ENCODE measurements around the gene SREK1IP1. TPM values are rescaled to one million over a fixed set of nuclear protein-coding genes. Genes with fewer than 3 reads are reported as not detected.

The SREK1IP1 gene
- total RNA-seq, 1 experiment from 2014 or later, result 3.0 TPM

GRCh38 chr5:64806537-64806936 lies 38.0 kb upstream of the SREK1IP1 start:
- Histone ChIP-seq H3K79me2 (ENCODE audit: low read length) (no peaks in the 10 kb centered on the region), H3K4me1 (ENCODE audit: insufficient read depth, low read length) (no peaks in the 10 kb centered on the region), H4K20me1 (ENCODE audit: low read length) (no peaks in the 10 kb centered on the region), H3F3A (ENCODE audit: low read length, unreplicated experiment) (no peaks in the 10 kb centered on the region), H3K9me3 (ENCODE audit: low read length) (no peaks in the 10 kb centered on the region), H3K9me2 (replicated peaks; ENCODE audit: low read length) (no peaks in the 10 kb centered on the region), H2AFZ (ENCODE audit: low read length) (no peak overlapping the region), H3K36me3 (ENCODE audit: low read depth, low read length) (peaks cover 3% of the 10 kb centered on the region; the same call in 1 of the 2 replicates), H3K4me3 (ENCODE audit: low read length) (no peak overlapping the region), H3K27ac (ENCODE audit: low read length) (no peak overlapping the region), H3K27me3 (ENCODE audit: low read length) (no peaks in the 10 kb centered on the region), H3K4me2 (ENCODE audit: low read length) (no peak overlapping the region), H3K9ac (ENCODE audit: low read length) (no peak overlapping the region)
- DNase-seq, result no peak
- no peak for ATAC-seq
- no TSS peak for BruUV-seq (replicated peaks)
- intact Hi-C loops (cut with micrococcal nuclease), result no loop called here
- ChIA-PET POLR2A (ENCODE audit: unreplicated experiment) (no interaction called here), CTCF (no interaction called here)
- TF ChIP-seq, protein P1, sequence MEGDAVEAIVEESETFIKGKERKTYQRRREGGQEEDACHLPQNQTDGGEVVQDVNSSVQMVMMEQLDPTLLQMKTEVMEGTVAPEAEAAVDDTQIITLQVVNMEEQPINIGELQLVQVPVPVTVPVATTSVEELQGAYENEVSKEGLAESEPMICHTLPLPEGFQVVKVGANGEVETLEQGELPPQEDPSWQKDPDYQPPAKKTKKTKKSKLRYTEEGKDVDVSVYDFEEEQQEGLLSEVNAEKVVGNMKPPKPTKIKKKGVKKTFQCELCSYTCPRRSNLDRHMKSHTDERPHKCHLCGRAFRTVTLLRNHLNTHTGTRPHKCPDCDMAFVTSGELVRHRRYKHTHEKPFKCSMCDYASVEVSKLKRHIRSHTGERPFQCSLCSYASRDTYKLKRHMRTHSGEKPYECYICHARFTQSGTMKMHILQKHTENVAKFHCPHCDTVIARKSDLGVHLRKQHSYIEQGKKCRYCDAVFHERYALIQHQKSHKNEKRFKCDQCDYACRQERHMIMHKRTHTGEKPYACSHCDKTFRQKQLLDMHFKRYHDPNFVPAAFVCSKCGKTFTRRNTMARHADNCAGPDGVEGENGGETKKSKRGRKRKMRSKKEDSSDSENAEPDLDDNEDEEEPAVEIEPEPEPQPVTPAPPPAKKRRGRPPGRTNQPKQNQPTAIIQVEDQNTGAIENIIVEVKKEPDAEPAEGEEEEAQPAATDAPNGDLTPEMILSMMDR (conservative IDR thresholded peaks at IDR 0.05; ENCODE audit: low read depth, low read length), result no peak
- TF ChIP-seq EZH2phosphoT487 (IDR thresholded peaks at IDR 0.05; ENCODE audit: borderline replicate concordance, low read length), result no peak
- TF ChIP-seq EZH2 (IDR thresholded peaks at IDR 0.05; ENCODE audit: low read length, unreplicated experiment), result no peak

- peak; percentile 23 for DNase-seq
- ChIA-PET POLR2A (ENCODE audit: unreplicated experiment) (no interaction called here), CTCF (no interaction called here)
- H3K9ac ChIP-seq (ENCODE audit: low read length), result no peak overlapping the region
- no peaks in the 10 kb centered on the region for H3K79me2 ChIP-seq (ENCODE audit: low read length)
- no peaks in the 10 kb centered on the region for H3K9me3 ChIP-seq (ENCODE audit: low read length)
- H3K27me3 ChIP-seq (ENCODE audit: low read length), result no peaks in the 10 kb centered on the region
- 0 out of 2 replicates have a peak, but pooled peaks cover 3% of the 10 kb centered on the region for H3K36me3 ChIP-seq (ENCODE audit: low read depth, low read length)
- H3K4me2 ChIP-seq (ENCODE audit: low read length), result no peak overlapping the region
- no peaks in the 10 kb centered on the region for H4K20me1 ChIP-seq (ENCODE audit: low read length)
- BruUV-seq (replicated peaks), result no TSS peak
- H3K4me1 ChIP-seq (ENCODE audit: insufficient read depth, low read length), result peaks cover 6% of the 10 kb centered on the region
- intact Hi-C loops (cut with micrococcal nuclease), result no loop called here
- no peaks in the 10 kb centered on the region for H3F3A ChIP-seq (ENCODE audit: low read length, unreplicated experiment)
- no peaks in the 10 kb centered on the region for H3K9me2 ChIP-seq (replicated peaks; ENCODE audit: low read length)
- no peak overlapping the region for H3K4me3 ChIP-seq (ENCODE audit: low read length)
- TF ChIP-seq, protein P1 (conservative IDR thresholded peaks at IDR 0.05; ENCODE audit: low read depth, low read length), result no peak
- TF ChIP-seq EZH2phosphoT487 (IDR thresholded peaks at IDR 0.05; ENCODE audit: borderline replicate concordance, low read length), result no peak
- TF ChIP-seq EZH2 (IDR thresholded peaks at IDR 0.05; ENCODE audit: low read length, unreplicated experiment), result no peak
- H3K27ac ChIP-seq (ENCODE audit: low read length), result no peak overlapping the region
- H2AFZ ChIP-seq (ENCODE audit: low read length), result no peak overlapping the region
- peak; percentile 57 for ATAC-seq
These were observed 32.4 kb upstream of the SREK1IP1 start for GRCh38 chr5:64800926-64801325.

- ChIA-PET POLR2A (ENCODE audit: unreplicated experiment) (no interaction called here), CTCF (interaction anchor here (0.7 kb wide), 1 partner anchor 11 kb away, joined by 5 read pairs; no protein-coding TSS in a partner anchor)
- Histone ChIP-seq H3K4me1 (ENCODE audit: insufficient read depth, low read length) (peaks cover 6% of the 10 kb centered on the region), H3K9me3 (ENCODE audit: low read length) (no peaks in the 10 kb centered on the region), H3F3A (ENCODE audit: low read length, unreplicated experiment) (no peaks in the 10 kb centered on the region), H3K27me3 (ENCODE audit: low read length) (no peaks in the 10 kb centered on the region), H3K9ac (ENCODE audit: low read length) (no peak overlapping the region), H3K9me2 (replicated peaks; ENCODE audit: low read length) (no peaks in the 10 kb centered on the region), H4K20me1 (ENCODE audit: low read length) (no peaks in the 10 kb centered on the region), H3K79me2 (ENCODE audit: low read length) (no peaks in the 10 kb centered on the region), H3K4me2 (ENCODE audit: low read length) (no peak overlapping the region), H3K27ac (ENCODE audit: low read length) (no peak overlapping the region), H3K4me3 (ENCODE audit: low read length) (no peak overlapping the region), H2AFZ (ENCODE audit: low read length) (no peak overlapping the region), H3K36me3 (ENCODE audit: low read depth, low read length) (no peaks in the 10 kb centered on the region)
- no peak for ATAC-seq
- TF ChIP-seq, protein P1 (conservative IDR thresholded peaks at IDR 0.05; ENCODE audit: low read depth, low read length), result no peak
- TF ChIP-seq EZH2 (IDR thresholded peaks at IDR 0.05; ENCODE audit: low read length, unreplicated experiment) (no peak), EZH2phosphoT487 (IDR thresholded peaks at IDR 0.05; ENCODE audit: borderline replicate concordance, low read length) (no peak)
- intact Hi-C loops (cut with micrococcal nuclease), result no loop called here
- no TSS peak for BruUV-seq (replicated peaks)
- DNase-seq, result no peak
These were observed 27.8 kb upstream of the SREK1IP1 start for GRCh38 chr5:64796301-64796700.
